GM19099 (cell line): ENCODE results near the gene DESI1.

Experiments
- POLR2A ChIP-seq: IDR thresholded peaks from 3 replicates; pipeline ENCODE4 v1.6.1; 2011; ENCODE audit warnings: low read depth; ENCODE audit not compliant: insufficient read length; ENCODE audit errors: extremely low read depth

DESI1 gene

GRCh38 chr22:41642331-41643110 is 21.7 kb upstream of the DESI1 start:
- no peak for TF ChIP-seq POLR2A

GRCh38 chr22:41641854-41642253 is 21.0 kb upstream of the DESI1 start:
- no peak for TF ChIP-seq POLR2A

DNA sequence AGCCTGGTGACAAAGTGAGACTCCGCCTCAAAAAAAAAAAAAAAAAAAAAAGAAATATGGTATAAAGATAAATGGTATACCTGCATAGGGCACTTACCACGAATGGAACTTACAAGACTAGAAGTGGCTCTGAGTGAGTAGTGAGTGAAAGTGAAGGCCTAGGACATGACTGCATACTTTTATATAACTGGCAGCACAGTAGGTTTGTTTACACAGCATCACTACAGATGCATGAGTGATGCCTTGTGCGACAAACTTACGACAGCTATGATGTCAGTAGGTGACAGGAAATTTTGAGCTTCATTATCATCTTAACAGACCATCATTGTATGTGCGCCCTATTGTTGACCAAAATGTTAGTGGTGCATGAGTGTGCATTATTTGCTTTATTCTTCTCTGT is 17.9 kb upstream of the DESI1 start:
- TF ChIP-seq POLR2A = no peak

DNA sequence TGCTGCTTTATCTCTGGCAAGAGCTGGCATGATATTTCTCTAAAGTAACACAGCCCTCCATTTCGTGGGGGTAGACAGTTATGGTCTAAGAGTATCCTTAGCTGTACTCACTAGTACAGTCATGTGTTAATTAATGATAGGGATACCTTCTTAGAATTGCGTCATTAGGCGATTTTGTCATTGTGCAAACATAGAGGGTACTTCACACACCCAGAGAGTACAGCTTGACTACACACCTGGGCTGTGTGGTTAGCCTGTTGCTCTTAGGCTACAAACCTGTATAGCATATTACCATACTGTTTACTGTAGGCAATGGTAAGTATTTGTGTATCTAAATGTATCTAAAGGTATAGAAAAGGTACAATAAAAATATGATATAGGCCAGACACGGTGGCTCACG is 17.3 kb upstream of the DESI1 start:
- TF ChIP-seq POLR2A = no peak

GRCh38 chr22:41636467-41636866 is 15.6 kb upstream of the DESI1 start:
- TF ChIP-seq POLR2A = no peak

DNA sequence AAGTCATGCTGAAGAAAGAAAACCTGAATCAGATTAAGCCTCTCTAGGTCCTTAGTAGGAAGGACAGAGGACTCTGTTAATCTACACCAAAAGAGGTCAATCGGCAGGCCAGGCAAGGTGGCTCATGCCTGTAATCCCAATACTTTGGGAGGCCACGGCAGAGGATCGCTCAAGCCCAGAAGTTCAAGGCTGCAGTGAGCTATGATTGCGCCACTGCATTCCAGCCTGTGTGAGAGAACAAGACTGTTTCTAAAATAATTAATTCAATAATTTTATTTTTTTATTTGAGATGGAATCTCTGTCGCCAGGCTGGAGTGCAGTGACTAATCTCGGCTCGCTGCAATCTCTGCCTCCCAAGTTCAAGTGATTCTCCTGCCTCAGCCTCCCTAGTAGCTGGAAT is 4.7 kb upstream of the DESI1 start:
- no peak for TF ChIP-seq POLR2A

- no peak for TF ChIP-seq POLR2A
Measured at GRCh38 chr22:41621911-41622179, 1.0 kb upstream of the DESI1 start.

GRCh38 chr22:41621099-41621910 is 462 bp upstream of the DESI1 start, which contains the start of gene XRCC6:
Gene XRCC6, plus strand, starts transcription at chr22:41621295. Its CDS starts 710 bp downstream, at chr22:41622005.
- TF ChIP-seq POLR2A = peak; percentile 63

- TF ChIP-seq POLR2A = no peak
Measured at GRCh38 chr22:41619979-41620588, 759 bp downstream of the DESI1 start.

DNA sequence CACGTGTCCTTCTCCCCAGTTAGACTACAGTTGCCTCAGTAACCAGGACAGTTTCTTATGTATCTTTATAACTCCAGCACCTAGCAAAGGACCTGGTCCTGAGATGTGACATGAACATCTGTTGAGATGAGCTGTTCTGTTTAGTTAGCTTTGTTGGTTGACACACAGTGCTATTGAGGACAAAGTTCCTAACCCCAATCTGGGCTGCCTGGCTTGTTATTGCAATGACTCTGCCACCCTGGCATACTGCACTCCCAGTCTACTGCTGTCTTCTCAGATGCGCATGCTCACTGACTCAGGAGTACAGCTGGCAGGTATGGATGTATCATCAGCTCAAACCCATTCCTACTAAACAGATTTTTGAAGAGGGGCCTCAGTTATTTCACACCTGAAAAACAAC is 7.4 kb downstream of the DESI1 start:
- TF ChIP-seq POLR2A = no peak

GRCh38 chr22:41612603-41613306 is 8.1 kb downstream of the DESI1 start:
- no peak for TF ChIP-seq POLR2A

GRCh38 chr22:41608386-41608785 is 12.5 kb downstream of the DESI1 start:
- no peak for TF ChIP-seq POLR2A

DNA sequence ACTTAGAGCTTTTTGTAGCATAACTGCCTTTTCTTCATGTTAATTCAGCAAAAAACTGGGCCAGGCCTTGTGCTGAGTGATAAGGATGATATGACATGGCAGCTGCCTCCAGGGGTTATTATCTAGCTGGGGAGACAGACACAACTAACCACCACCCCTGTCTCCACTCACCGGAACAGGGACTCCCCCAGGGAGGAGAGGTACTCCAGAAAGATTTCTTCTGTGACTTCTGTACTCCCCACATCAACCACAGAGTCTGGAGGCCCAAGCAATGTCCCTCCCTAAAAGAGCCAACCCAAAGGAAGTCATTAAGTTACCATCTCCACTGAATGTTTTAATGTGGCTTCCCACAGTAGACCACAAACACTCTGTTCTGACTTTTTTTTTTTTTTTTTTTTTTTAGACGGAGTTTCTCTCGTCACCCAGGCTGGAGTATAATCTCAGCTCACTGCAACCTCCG is 16.9 kb downstream of the DESI1 start:
- TF ChIP-seq POLR2A = no peak

DNA sequence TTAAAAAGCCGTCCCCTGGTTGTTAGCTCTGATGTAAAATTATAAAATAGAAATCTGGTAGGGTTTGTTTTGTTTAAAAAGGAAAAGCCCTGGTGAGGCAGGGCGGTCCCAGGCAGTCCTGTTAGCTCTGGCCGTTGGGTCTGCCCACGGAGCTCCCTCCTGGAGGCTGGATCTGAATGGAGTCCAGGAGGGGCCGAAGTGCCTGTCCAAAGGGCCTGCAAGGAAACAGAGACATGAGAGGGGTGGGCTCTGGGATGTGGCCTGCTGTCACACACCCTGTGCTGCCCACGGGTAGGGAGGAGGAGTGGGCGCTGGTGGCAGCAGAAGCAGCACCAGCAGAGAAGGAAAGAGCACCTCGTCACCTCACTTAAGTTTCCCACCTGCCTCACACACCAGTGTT is 19.9 kb downstream of the DESI1 start:
- TF ChIP-seq POLR2A = no peak

DNA sequence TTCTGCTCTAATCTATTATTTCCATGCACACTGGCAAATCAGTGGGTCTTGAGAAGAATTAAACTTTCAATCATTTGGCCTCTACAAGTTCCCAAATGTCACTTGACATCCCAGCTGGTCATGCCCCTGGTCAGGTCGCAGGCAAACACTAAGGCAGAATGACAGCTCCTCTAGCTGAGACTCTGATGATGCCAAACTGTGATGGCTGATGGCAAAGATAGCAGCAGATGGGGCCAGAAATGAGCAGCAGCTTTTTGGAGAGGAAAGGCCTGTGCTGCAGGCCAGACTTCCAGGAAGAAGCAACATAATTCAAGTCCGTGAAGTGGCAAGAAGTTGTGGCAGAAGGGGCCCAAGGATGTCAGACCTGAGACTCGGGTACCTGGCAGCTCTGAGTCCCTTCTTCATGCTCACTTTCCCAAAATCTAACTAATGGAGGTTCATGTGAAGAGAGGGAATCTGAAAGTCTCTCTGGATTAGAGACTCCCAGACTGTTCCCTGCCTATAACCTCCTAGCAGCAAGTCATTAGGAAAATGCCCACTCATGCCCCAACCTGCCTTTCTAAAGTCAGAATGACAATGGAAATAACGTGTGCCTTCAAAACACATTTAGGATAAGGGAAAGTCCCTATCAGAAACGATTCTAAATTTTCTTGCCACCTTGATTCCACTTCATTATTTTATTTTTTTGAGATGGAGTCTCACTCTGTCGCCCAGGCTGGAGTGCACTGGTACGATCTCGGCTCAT is 21.8 kb downstream of the DESI1 start:
- TF ChIP-seq POLR2A = no peak

DNA sequence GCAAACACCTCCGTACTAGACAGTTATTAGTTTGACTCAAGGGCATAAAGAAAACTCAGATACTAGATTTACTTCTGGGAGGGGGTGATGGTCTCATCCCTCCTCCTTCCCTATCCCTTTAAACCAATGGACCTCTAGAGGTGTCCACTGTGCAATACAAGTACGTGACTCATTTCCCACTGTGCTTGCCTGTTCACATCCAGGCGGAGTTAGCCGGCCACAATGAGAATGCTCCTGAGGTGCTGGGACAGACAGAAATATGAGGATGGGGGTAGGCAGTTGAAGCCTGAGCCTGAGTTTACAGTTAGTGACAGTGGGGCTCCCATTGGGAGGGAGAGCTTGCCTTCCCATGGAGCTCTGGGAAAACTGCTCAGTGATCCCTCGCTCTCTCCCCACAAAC is 22.8 kb downstream of the DESI1 start:
- no peak for TF ChIP-seq POLR2A

DNA sequence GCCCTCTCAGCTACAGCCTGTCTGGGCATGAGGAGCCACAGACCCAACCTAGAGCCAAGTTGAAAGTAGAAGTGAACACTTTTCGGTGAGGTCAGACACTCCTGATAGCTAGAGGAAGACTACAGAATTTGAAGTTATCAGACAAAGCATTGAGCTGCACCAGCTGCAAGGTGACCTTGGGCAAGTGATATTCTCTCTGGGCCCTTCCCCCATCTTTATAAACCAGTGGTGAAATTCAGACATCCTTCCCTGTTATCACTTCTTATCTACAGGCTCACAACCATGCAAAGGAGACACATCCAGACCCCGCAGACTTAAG is 23.2 kb downstream of the DESI1 start:
- TF ChIP-seq POLR2A = no peak
